ENCODE results near the gene CRHR1. TPM values are rescaled to one million over a fixed set of nuclear protein-coding genes. Genes with fewer than 3 reads are reported as not detected.

Gene CRHR1
- total RNA-seq, 1 experiment from 2014 or later: not detected

- intact Hi-C loops (cut with micrococcal nuclease; ENCODE audit: unreplicated experiment): no loop called here
- POLR2A ChIA-PET (ENCODE audit: unreplicated experiment): no interaction called here
- H3K36me3 ChIP-seq (ENCODE audit: low read depth): no peaks in the 10 kb centered on the region
- CTCF ChIA-PET: interaction anchor here (0.6 kb wide), 1 partner anchor 128 kb away, joined by 11 read pairs; no protein-coding TSS in a partner anchor
- H3K27me3 ChIP-seq (ENCODE audit: insufficient read depth, low read depth): peaks cover 96% of the 10 kb centered on the region
- H3K9me2 ChIP-seq (ENCODE audit: insufficient read depth): no peaks in the 10 kb centered on the region
- no peak overlapping the region for H2AFZ ChIP-seq
- BruUV-seq (replicated peaks): no TSS peak
- DNase-seq: no peak
- no peak overlapping the region for H3K4me2 ChIP-seq
- H3K4me3 ChIP-seq: no peak overlapping the region
- no peak overlapping the region for H3K27ac ChIP-seq
- no peaks in the 10 kb centered on the region for H4K20me1 ChIP-seq (ENCODE audit: insufficient read depth)
- no peaks in the 10 kb centered on the region for H3K9me3 ChIP-seq (ENCODE audit: insufficient read depth, low read depth)
- no peaks in the 10 kb centered on the region for H3F3A ChIP-seq (ENCODE audit: insufficient read depth, low read depth)
- TF ChIP-seq, protein P1, sequence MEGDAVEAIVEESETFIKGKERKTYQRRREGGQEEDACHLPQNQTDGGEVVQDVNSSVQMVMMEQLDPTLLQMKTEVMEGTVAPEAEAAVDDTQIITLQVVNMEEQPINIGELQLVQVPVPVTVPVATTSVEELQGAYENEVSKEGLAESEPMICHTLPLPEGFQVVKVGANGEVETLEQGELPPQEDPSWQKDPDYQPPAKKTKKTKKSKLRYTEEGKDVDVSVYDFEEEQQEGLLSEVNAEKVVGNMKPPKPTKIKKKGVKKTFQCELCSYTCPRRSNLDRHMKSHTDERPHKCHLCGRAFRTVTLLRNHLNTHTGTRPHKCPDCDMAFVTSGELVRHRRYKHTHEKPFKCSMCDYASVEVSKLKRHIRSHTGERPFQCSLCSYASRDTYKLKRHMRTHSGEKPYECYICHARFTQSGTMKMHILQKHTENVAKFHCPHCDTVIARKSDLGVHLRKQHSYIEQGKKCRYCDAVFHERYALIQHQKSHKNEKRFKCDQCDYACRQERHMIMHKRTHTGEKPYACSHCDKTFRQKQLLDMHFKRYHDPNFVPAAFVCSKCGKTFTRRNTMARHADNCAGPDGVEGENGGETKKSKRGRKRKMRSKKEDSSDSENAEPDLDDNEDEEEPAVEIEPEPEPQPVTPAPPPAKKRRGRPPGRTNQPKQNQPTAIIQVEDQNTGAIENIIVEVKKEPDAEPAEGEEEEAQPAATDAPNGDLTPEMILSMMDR (conservative IDR thresholded peaks at IDR 0.05): no peak
- no peak for TF ChIP-seq EZH2 (IDR thresholded peaks at IDR 0.05; ENCODE audit: low read depth)
- no peaks in the 10 kb centered on the region for H3K79me2 ChIP-seq (ENCODE audit: low read depth)
- no peaks in the 10 kb centered on the region for H3K4me1 ChIP-seq (replicated peaks; ENCODE audit: insufficient read depth)
Observed at GRCh38 chr17:45869676-45870341, 85.7 kb downstream of the CRHR1 start.

- no peaks in the 10 kb centered on the region for H3K36me3 ChIP-seq (ENCODE audit: low read depth)
- POLR2A ChIA-PET (ENCODE audit: unreplicated experiment): no interaction called here
- H3F3A ChIP-seq (ENCODE audit: insufficient read depth, low read depth): no peaks in the 10 kb centered on the region
- H3K4me3 ChIP-seq: no peak overlapping the region
- DNase-seq: no peak
- intact Hi-C loops (cut with micrococcal nuclease; ENCODE audit: unreplicated experiment): no loop called here
- no peak overlapping the region for H3K4me2 ChIP-seq
- CTCF ChIA-PET: no interaction called here
- no peaks in the 10 kb centered on the region for H4K20me1 ChIP-seq (ENCODE audit: insufficient read depth)
- no peaks in the 10 kb centered on the region for H3K9me2 ChIP-seq (ENCODE audit: insufficient read depth)
- H3K9me3 ChIP-seq (ENCODE audit: insufficient read depth, low read depth): no peaks in the 10 kb centered on the region
- no peaks in the 10 kb centered on the region for H3K4me1 ChIP-seq (replicated peaks; ENCODE audit: insufficient read depth)
- peaks cover 96% of the 10 kb centered on the region for H3K27me3 ChIP-seq (ENCODE audit: insufficient read depth, low read depth)
- no peaks in the 10 kb centered on the region for H3K79me2 ChIP-seq (ENCODE audit: low read depth)
- no peak overlapping the region for H3K27ac ChIP-seq
- H2AFZ ChIP-seq: no peak overlapping the region
- TF ChIP-seq EZH2 (IDR thresholded peaks at IDR 0.05; ENCODE audit: low read depth): no peak
- TF ChIP-seq, protein P1 (conservative IDR thresholded peaks at IDR 0.05): no peak
- BruUV-seq (replicated peaks): no TSS peak
Observed at GRCh38 chr17:45870342-45870974, 86.3 kb downstream of the CRHR1 start.

DNA sequence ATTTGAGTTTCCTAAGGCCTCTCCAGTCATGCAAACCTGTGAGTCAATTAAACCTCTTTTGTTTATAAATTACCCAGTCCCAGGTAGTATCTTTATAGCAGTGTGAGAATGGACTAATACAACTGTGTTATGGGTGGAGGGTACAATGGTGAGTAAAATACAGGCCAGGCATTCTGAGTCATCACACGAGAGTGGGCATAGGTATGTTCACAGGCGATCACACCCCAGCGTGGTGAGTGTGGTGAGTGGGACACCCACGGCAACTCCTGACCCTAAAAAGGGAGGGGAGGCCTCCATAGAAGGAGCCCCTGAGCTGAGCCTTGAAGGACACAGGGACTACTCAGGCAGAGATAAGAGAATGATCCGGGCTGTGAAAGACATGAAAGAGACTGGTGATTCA is 87.6 kb downstream of the CRHR1 start:
- ChIA-PET CTCF (no interaction called here), POLR2A (ENCODE audit: unreplicated experiment) (no interaction called here)
- H2AFZ ChIP-seq: no peak overlapping the region
- H3K79me2 ChIP-seq (ENCODE audit: low read depth): no peaks in the 10 kb centered on the region
- H3K4me2 ChIP-seq: no peak overlapping the region
- no peaks in the 10 kb centered on the region for H4K20me1 ChIP-seq (ENCODE audit: insufficient read depth)
- intact Hi-C loops (cut with micrococcal nuclease; ENCODE audit: unreplicated experiment): no loop called here
- H3K4me1 ChIP-seq (replicated peaks; ENCODE audit: insufficient read depth): no peaks in the 10 kb centered on the region
- TF ChIP-seq EZH2 (IDR thresholded peaks at IDR 0.05; ENCODE audit: low read depth): no peak
- TF ChIP-seq, protein P1 (conservative IDR thresholded peaks at IDR 0.05): no peak
- no peaks in the 10 kb centered on the region for H3K36me3 ChIP-seq (ENCODE audit: low read depth)
- H3K4me3 ChIP-seq: no peak overlapping the region
- no peak for DNase-seq
- H3K9me2 ChIP-seq (ENCODE audit: insufficient read depth): no peaks in the 10 kb centered on the region
- H3K27me3 ChIP-seq (ENCODE audit: insufficient read depth, low read depth): peaks cover 94% of the 10 kb centered on the region
- H3K27ac ChIP-seq: no peak overlapping the region
- no peaks in the 10 kb centered on the region for H3K9me3 ChIP-seq (ENCODE audit: insufficient read depth, low read depth)
- no TSS peak for BruUV-seq (replicated peaks)
- no peaks in the 10 kb centered on the region for H3F3A ChIP-seq (ENCODE audit: insufficient read depth, low read depth)
